ENCODE measurements around the gene CDRT4.
A peak's percentile ranks its signal among the peaks of the same experiment; 100 is the strongest.

CDRT4 gene

DNA sequence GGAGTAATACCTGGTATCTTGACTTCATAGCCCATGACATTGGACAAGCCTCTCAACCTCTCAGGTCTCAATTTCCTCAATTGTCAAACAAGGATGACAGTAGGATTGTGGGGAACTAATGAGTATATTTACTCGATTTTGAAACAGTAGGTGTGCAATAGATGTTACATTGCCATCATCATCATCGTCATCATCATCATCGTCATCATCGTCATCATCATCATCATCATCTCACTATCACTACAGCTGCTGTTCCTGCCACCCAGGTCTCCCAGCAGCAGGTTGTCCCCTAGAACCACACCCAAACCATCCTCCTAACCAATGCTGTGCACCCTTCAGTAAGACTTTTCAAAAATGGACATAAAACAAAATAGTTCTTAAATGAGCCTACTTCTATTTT, 24.8 kb upstream of the CDRT4 start:
- no peaks in the 10 kb centered on the region for H3K27me3 ChIP-seq (ENCODE audit: control insufficient read depth, insufficient read depth, low read length)
- H3K4me2 ChIP-seq (ENCODE audit: low read length): no peak overlapping the region
- no peak overlapping the region for H3K9ac ChIP-seq (ENCODE audit: low read depth, low read length)
- no peak overlapping the region for H3K4me3 ChIP-seq (ENCODE audit: low read length)
- H3K4me1 ChIP-seq (ENCODE audit: control insufficient read depth, insufficient read depth, low read length): peaks cover 13% of the 10 kb centered on the region
- H3K36me3 ChIP-seq (ENCODE audit: insufficient read depth, low read length): no peaks in the 10 kb centered on the region
- H3K9me3 ChIP-seq (replicated peaks; ENCODE audit: low read length): no peaks in the 10 kb centered on the region

- Histone ChIP-seq H3K9ac (ENCODE audit: low read depth, low read length) (peak overlapping the region; percentile 24), H3K36me3 (ENCODE audit: insufficient read depth, low read length) (no peaks in the 10 kb centered on the region), H3K4me2 (ENCODE audit: low read length) (peak overlapping the region; percentile 25), H3K27me3 (ENCODE audit: control insufficient read depth, insufficient read depth, low read length) (no peaks in the 10 kb centered on the region), H3K9me3 (replicated peaks; ENCODE audit: low read length) (no peaks in the 10 kb centered on the region), H3K4me3 (ENCODE audit: low read length) (no peak overlapping the region), H3K4me1 (ENCODE audit: control insufficient read depth, insufficient read depth, low read length) (peaks cover 13% of the 10 kb centered on the region)
Measured at GRCh38 chr17:15490634-15491261, 23.3 kb upstream of the CDRT4 start.

DNA sequence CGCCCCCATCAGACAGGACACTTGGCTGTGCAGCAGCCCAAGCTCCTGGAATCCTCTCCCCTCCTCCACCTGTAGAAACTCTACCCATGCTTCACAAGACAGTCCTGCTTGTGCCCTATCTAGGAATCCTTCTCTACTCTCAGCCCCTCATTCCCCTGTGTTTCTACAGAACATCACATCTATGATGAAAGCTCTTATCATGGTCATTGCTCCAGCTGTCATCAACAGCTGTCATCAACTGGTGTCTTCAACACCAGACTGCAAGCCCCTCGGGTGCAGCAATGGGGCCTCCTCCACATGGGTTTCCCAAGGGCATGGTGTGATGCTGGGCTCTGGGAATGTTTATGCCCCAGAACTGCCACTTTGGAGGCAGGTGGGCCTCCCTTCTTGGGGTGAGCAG, 21.1 kb upstream of the CDRT4 start:
- Histone ChIP-seq H3K36me3 (ENCODE audit: insufficient read depth, low read length) (no peaks in the 10 kb centered on the region), H3K4me2 (ENCODE audit: low read length) (no peak overlapping the region), H3K4me3 (ENCODE audit: low read length) (no peak overlapping the region), H3K27me3 (ENCODE audit: control insufficient read depth, insufficient read depth, low read length) (no peaks in the 10 kb centered on the region), H3K9me3 (replicated peaks; ENCODE audit: low read length) (no peaks in the 10 kb centered on the region), H3K4me1 (ENCODE audit: control insufficient read depth, insufficient read depth, low read length) (peaks cover 13% of the 10 kb centered on the region), H3K9ac (ENCODE audit: low read depth, low read length) (no peak overlapping the region)

- no peak overlapping the region for H3K4me3 ChIP-seq (ENCODE audit: low read length)
- H3K36me3 ChIP-seq (ENCODE audit: insufficient read depth, low read length): no peaks in the 10 kb centered on the region
- no peak overlapping the region for H3K9ac ChIP-seq (ENCODE audit: low read depth, low read length)
- H3K4me1 ChIP-seq (ENCODE audit: control insufficient read depth, insufficient read depth, low read length): peaks cover under 1% of the 10 kb centered on the region
- no peaks in the 10 kb centered on the region for H3K9me3 ChIP-seq (replicated peaks; ENCODE audit: low read length)
- no peaks in the 10 kb centered on the region for H3K27me3 ChIP-seq (ENCODE audit: control insufficient read depth, insufficient read depth, low read length)
- no peak overlapping the region for H3K4me2 ChIP-seq (ENCODE audit: low read length)
Measured at GRCh38 chr17:15485045-15485444, 17.6 kb upstream of the CDRT4 start.

GRCh38 chr17:15483431-15483830, 16.0 kb upstream of the CDRT4 start:
- no peak overlapping the region for H3K9ac ChIP-seq (ENCODE audit: low read depth, low read length)
- peaks cover 5% of the 10 kb centered on the region for H3K4me1 ChIP-seq (ENCODE audit: control insufficient read depth, insufficient read depth, low read length)
- no peaks in the 10 kb centered on the region for H3K9me3 ChIP-seq (replicated peaks; ENCODE audit: low read length)
- H3K27me3 ChIP-seq (ENCODE audit: control insufficient read depth, insufficient read depth, low read length): no peaks in the 10 kb centered on the region
- no peak overlapping the region for H3K4me3 ChIP-seq (ENCODE audit: low read length)
- H3K4me2 ChIP-seq (ENCODE audit: low read length): no peak overlapping the region
- no peaks in the 10 kb centered on the region for H3K36me3 ChIP-seq (ENCODE audit: insufficient read depth, low read length)

DNA sequence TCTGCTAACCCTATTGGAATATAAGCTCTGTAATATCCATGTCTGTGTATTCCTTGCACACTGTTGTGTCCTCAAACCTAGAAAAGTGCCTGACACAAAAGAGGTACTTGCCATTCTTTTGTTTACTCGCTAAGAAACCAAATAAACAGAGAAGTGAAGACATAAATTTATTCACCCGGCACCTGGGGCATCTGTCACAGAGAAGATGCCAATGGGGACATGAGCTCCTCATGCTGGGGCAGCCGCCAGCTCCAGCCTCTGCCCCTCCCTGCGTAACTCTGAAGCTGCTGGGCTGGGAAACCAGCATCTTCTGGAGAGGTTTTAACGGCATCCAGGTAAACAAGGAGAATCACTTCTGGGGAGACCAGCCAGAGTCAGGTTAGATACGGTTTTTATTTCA, 15.1 kb upstream of the CDRT4 start:
- Histone ChIP-seq H3K9ac (ENCODE audit: low read depth, low read length) (no peak overlapping the region), H3K4me1 (ENCODE audit: control insufficient read depth, insufficient read depth, low read length) (peaks cover 5% of the 10 kb centered on the region), H3K36me3 (ENCODE audit: insufficient read depth, low read length) (no peaks in the 10 kb centered on the region), H3K27me3 (ENCODE audit: control insufficient read depth, insufficient read depth, low read length) (no peaks in the 10 kb centered on the region), H3K4me2 (ENCODE audit: low read length) (no peak overlapping the region), H3K9me3 (replicated peaks; ENCODE audit: low read length) (no peaks in the 10 kb centered on the region), H3K4me3 (ENCODE audit: low read length) (no peak overlapping the region)

DNA sequence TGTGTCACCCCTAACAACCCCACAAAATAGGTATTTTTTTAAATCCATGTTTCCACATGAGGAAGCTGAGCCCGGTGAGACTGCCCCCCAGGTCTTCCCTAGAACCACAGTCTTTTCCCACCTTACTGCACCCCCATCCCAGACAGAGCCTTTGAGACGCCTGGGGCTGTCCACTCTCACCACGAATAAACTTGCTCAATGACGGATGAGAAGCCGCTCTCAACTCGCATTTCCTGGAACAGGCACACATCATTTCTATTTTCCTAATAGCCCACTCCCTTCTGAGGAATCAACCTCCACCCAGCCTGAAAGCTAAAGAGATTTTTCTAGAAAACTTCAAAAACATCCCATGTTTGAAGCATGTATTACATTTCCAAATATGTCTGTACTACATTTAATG, 14.1 kb upstream of the CDRT4 start:
- peaks cover 5% of the 10 kb centered on the region for H3K4me1 ChIP-seq (ENCODE audit: control insufficient read depth, insufficient read depth, low read length)
- H3K9me3 ChIP-seq (replicated peaks; ENCODE audit: low read length): no peaks in the 10 kb centered on the region
- no peaks in the 10 kb centered on the region for H3K36me3 ChIP-seq (ENCODE audit: insufficient read depth, low read length)
- no peaks in the 10 kb centered on the region for H3K27me3 ChIP-seq (ENCODE audit: control insufficient read depth, insufficient read depth, low read length)
- no peak overlapping the region for H3K9ac ChIP-seq (ENCODE audit: low read depth, low read length)
- no peak overlapping the region for H3K4me3 ChIP-seq (ENCODE audit: low read length)
- H3K4me2 ChIP-seq (ENCODE audit: low read length): no peak overlapping the region

DNA sequence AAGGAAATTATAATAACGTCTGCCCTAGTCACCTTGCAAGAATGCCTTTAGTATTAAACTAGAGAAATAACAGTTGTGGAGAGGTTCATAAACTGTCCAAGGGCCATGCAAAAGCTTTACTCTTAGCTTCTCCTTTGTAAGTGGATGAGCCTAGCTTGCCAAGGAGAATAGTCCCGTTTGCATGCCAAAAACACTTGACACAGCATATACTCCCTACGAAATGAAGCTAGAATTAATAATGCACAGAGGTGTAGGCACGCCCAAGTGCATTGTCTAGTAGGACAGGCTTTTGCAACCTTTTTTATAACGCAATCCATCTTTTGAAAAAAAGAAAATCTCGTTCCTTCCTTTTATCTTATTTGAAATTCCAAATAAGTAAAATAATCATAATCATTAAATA, 12.8 kb upstream of the CDRT4 start:
- Histone ChIP-seq H3K4me1 (ENCODE audit: control insufficient read depth, insufficient read depth, low read length) (peaks cover 5% of the 10 kb centered on the region), H3K27me3 (ENCODE audit: control insufficient read depth, insufficient read depth, low read length) (no peaks in the 10 kb centered on the region), H3K9ac (ENCODE audit: low read depth, low read length) (no peak overlapping the region), H3K36me3 (ENCODE audit: insufficient read depth, low read length) (no peaks in the 10 kb centered on the region), H3K4me2 (ENCODE audit: low read length) (no peak overlapping the region), H3K4me3 (ENCODE audit: low read length) (no peak overlapping the region), H3K9me3 (replicated peaks; ENCODE audit: low read length) (no peaks in the 10 kb centered on the region)

DNA sequence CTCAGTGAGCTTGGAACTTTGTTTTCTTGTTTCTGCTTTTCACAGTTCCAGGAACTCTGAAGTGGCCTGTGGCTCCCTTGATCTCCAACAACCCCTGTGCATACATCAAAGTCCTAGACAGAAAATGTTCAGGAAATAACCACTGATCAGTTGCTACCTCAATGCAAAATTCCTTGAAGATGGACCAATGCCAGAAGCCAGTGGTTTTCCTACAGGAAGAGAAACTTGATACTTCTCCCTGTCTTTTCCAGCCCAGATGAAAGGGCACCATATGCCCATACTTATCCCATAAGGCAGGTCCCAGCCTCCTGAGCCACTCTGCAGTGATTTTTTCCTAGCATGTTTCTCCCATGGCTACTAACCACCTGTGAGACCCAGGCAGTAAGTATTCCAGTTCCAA, 12.3 kb upstream of the CDRT4 start:
- Histone ChIP-seq H3K4me2 (ENCODE audit: low read length) (no peak overlapping the region), H3K27me3 (ENCODE audit: control insufficient read depth, insufficient read depth, low read length) (no peaks in the 10 kb centered on the region), H3K4me3 (ENCODE audit: low read length) (no peak overlapping the region), H3K9me3 (replicated peaks; ENCODE audit: low read length) (no peaks in the 10 kb centered on the region), H3K9ac (ENCODE audit: low read depth, low read length) (no peak overlapping the region), H3K4me1 (ENCODE audit: control insufficient read depth, insufficient read depth, low read length) (peaks cover 5% of the 10 kb centered on the region), H3K36me3 (ENCODE audit: insufficient read depth, low read length) (no peaks in the 10 kb centered on the region)

DNA sequence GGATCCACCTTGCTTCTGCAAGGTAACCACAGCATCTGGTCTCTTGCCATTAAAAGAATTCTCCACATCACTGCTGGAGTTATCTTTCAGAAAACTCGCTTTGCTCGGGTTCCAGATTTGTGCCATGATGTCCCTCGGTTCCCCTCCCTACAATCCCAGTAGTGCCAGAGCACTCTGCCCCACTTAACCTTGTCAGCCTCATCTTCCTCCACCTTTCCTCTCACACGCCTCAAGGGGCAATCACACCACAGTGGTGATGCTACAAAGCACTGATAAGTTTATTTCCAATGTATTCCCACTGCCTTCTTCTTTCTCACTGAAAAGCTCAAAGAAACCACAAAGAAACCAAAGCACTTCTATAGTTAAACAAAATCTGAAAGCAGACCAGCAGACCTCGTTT, 11.4 kb upstream of the CDRT4 start:
- H3K27me3 ChIP-seq (ENCODE audit: control insufficient read depth, insufficient read depth, low read length): no peaks in the 10 kb centered on the region
- no peak overlapping the region for H3K4me2 ChIP-seq (ENCODE audit: low read length)
- H3K9ac ChIP-seq (ENCODE audit: low read depth, low read length): no peak overlapping the region
- peaks cover 5% of the 10 kb centered on the region for H3K4me1 ChIP-seq (ENCODE audit: control insufficient read depth, insufficient read depth, low read length)
- no peaks in the 10 kb centered on the region for H3K36me3 ChIP-seq (ENCODE audit: insufficient read depth, low read length)
- H3K4me3 ChIP-seq (ENCODE audit: low read length): no peak overlapping the region
- no peaks in the 10 kb centered on the region for H3K9me3 ChIP-seq (replicated peaks; ENCODE audit: low read length)

GRCh38 chr17:15475631-15476354, 8.4 kb upstream of the CDRT4 start:
- Histone ChIP-seq H3K9me3 (replicated peaks; ENCODE audit: low read length) (no peaks in the 10 kb centered on the region), H3K27me3 (ENCODE audit: control insufficient read depth, insufficient read depth, low read length) (no peaks in the 10 kb centered on the region), H3K4me1 (ENCODE audit: control insufficient read depth, insufficient read depth, low read length) (peaks cover 5% of the 10 kb centered on the region), H3K36me3 (ENCODE audit: insufficient read depth, low read length) (no peaks in the 10 kb centered on the region), H3K9ac (ENCODE audit: low read depth, low read length) (no peak overlapping the region), H3K4me2 (ENCODE audit: low read length) (no peak overlapping the region), H3K4me3 (ENCODE audit: low read length) (no peak overlapping the region)

- H3K4me1 ChIP-seq (ENCODE audit: control insufficient read depth, insufficient read depth, low read length): peaks cover 11% of the 10 kb centered on the region
- H3K9ac ChIP-seq (ENCODE audit: low read depth, low read length): no peak overlapping the region
- H3K4me2 ChIP-seq (ENCODE audit: low read length): no peak overlapping the region
Measured at GRCh38 chr17:15472891-15473290, 5.5 kb upstream of the CDRT4 start.

More at GRCh38 chr17:15472891-15473290, 5.5 kb upstream of the CDRT4 start:
- no peak overlapping the region for H3K4me3 ChIP-seq (ENCODE audit: low read length)
- H3K27me3 ChIP-seq (ENCODE audit: control insufficient read depth, insufficient read depth, low read length): peaks cover 4% of the 10 kb centered on the region
- no peaks in the 10 kb centered on the region for H3K9me3 ChIP-seq (replicated peaks; ENCODE audit: low read length)
- no peaks in the 10 kb centered on the region for H3K36me3 ChIP-seq (ENCODE audit: insufficient read depth, low read length)
